PC-3 (cell line): ENCODE results near the gene CCDC88B.

Experiments used
- CTCF ChIP-seq: fragments of 300-600 bp; sonication (generic); conservative IDR thresholded peaks from 2 replicates; pipeline ENCODE4 v1.5.1; 2017; ENCODE audit warnings: antibody characterized with exemption, low read depth, mild to moderate bottlenecking, low read length
- EZH2 ChIP-seq: fragments of 300-600 bp; sonication (generic); IDR thresholded peaks from one replicate; pipeline ENCODE4 v1.6.1; 2017; ENCODE audit warnings: antibody characterized with exemption, mild to moderate bottlenecking, low read length; ENCODE audit not compliant: unreplicated experiment
- EZH2phosphoT487 ChIP-seq: fragments of 300-600 bp; sonication (generic); IDR thresholded peaks from 2 replicates; pipeline ENCODE4 v1.6.1; 2018; ENCODE audit warnings: mild to moderate bottlenecking, antibody characterized with exemption, low read length, borderline replicate concordance

DNA sequence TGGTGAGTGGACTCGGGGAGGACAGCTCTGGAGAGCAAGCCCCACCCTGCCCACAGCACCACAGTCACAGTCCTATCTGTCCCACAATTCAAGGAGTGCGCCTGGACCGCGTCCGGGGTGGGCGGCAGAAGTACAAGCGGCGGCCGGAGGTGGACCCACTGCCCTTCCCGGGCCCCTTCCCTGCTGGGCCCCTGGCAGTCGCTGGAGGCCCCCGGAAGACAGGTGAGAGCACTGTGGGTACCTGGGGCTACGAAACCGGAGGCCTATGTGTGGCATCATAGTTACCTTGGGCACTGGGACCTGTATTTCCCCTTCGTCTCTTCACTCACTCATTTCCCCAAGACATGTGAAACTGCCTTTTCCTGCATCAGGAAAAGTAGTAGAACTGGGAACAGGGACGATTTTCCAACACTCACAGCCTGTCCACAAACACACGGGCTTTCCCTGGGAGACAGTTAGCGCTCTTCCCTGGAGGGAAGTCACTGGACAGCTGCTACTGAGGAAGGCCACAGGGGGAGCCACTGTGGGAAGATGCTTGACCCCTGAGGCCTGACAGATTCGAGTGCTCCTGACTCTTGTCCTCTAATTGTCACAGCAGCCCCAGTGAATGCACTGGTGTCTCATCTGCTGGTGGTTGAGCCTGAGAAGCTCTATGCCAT, 25.7 kb upstream of the CCDC88B start:
- TF ChIP-seq EZH2 (no peak), CTCF (peak; percentile 51; the same call in 1 of the 2 replicates), EZH2phosphoT487 (no peak)
